SK-N-MC (cell line): ENCODE measurements around the gene MAGI2.

Source experiments
- EZH2 ChIP-seq: fragments of 200-600 bp; sonication (generic); IDR thresholded peaks from one replicate; pipeline ENCODE4 v1.6.1; 2017; ENCODE audit warnings: antibody characterized with exemption
- FOXP2 ChIP-seq: optimal IDR thresholded peaks from 2 replicates; pipeline ENCODE3; 2011; ENCODE audit warnings: mild to moderate bottlenecking, moderate library complexity; ENCODE audit not compliant: insufficient read depth; ENCODE audit errors: extremely low read length, control extremely low read depth
- POLR2AphosphoS5 ChIP-seq: IDR thresholded peaks from 2 replicates; pipeline ENCODE4 v1.6.1; 2012; ENCODE audit warnings: mild to moderate bottlenecking, low read depth, low read length, borderline replicate concordance

DNA sequence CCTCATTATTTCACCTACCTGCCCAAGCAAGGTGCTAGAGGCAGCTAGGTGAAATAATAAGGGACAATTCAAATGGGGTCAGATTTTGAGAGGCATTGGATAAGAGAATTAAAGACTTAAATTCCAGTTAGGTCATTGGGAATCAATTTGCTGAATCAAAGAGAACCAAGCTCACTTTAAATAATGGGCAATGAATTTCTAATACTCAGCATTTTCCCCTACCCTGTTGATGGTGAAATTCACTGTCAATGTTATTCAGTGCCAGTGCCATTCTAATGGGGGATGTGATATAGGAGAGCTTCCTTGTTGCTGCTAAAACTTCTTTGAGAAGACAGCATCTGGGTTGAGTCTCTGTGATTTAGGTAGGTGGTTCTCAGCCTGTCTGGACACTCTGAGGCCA lies 1145.6 kb downstream of the MAGI2 start:
- TF ChIP-seq FOXP2 (no peak), EZH2 (no peak), POLR2AphosphoS5 (no peak)
